Transverse colon (tissue), 4 donors: Measurements from ENCODE around the gene DEFB131A. TPM values are rescaled to one million over a fixed set of nuclear protein-coding genes. Genes with fewer than 3 reads are reported as not detected.
"Not testable (repeated sequence)": the region's sequence is repeated elsewhere in the genome, so short reads cannot be mapped to it uniquely, and the experiment has no call there.

Experiments
- DNase-seq: peaks from one replicate; pipeline ENCODE4 v3.0.0-alpha.2; 2019
- H3K27ac ChIP-seq, 4 donors: fragments of 200-600 bp; sonication (generic); 2 replicates each; pipeline ENCODE4 v1.5.1; 2016 to 2018; ENCODE audit warnings: inconsistent platforms in 4 of 4
- H3K27me3 ChIP-seq: fragments of 200-600 bp; sonication (generic); 2 replicates; pipeline ENCODE4 v1.5.1; 2017; ENCODE audit warnings: inconsistent platforms
- H3K36me3 ChIP-seq, 4 donors: fragments of 200-600 bp; sonication (generic); 2 replicates each; pipeline ENCODE4 v1.5.1; 2017 to 2019; ENCODE audit warnings: inconsistent platforms in 4 of 4
- H3K4me1 ChIP-seq, 4 donors: fragments of 200-600 bp; sonication (generic); 2 replicates each; pipeline ENCODE4 v1.5.1; 2017 to 2020; ENCODE audit warnings: inconsistent platforms in 4 of 4
- H3K4me3 ChIP-seq, 4 donors: fragments of 200-600 bp; sonication (generic); 1 replicate in 1 of 4; 2 replicates in 3 of 4; pipeline versions ENCODE4 v1.5.1 to v1.6.1; 2017 to 2019; ENCODE audit warnings: inconsistent platforms in 4 of 4
- H3K9me3 ChIP-seq, 2 donors: fragments of 200-600 bp; sonication (generic); 2 replicates each; pipeline ENCODE4 v1.5.1; 2017 to 2019; ENCODE audit warnings: inconsistent platforms in 2 of 2
- WGBS, 2 donors: methylation state at CpG; one replicate each; pipeline ENCODE4 v1.1.5; 2018; ENCODE audit warnings: low coverage in 1 of 2; 5-methylcytosine and 5-hydroxymethylcytosine counted together
- in situ Hi-C, 4 donors: fragments of 200-750 bp; cut with MboI; loops; one replicate each; pipeline versions ENCODE4 v1.15.0 to v1.15.1; 2017; ENCODE audit warnings: low sequenced_read_pairs in 3 of 4, low pct_ligation_motif_present in 1 of 4, low pct_unique_long_range_greater_than_20kb in 1 of 4
- intact Hi-C: fragments of 100-400 bp; cut with DNase I; formaldehyde crosslinking; loops from one replicate; pipeline ENCODE4 v1.15.1; 2023; ENCODE audit warnings: low total_unique reads
- total RNA-seq, 4 donors: library from RNA; depleted of rRNA; stranded (reverse); fragments of >200 nt; gene quantifications; one replicate each; pipeline ENCODE4 v1.1.0, GENCODE V29; 2016
- TF ChIP-seq, protein P1 (sequence below), 5 experiments: fragments of 200-600 bp in 3 of 5; fragments of 450-650 bp in 2 of 5; sonication (generic) in 3 of 5; IDR thresholded peaks; 1 replicate in 2 of 5; 2 replicates in 3 of 5; pipeline ENCODE4 v1.5.1; 2016 to 2017; ENCODE audit warnings: antibody characterized with exemption in 5 of 5, inconsistent platforms in 3 of 5, mild to moderate bottlenecking in 2 of 5, moderate library complexity in 1 of 5

DEFB131A gene
- total RNA-seq, 4 donors from 2014 or later = not detected

DNA sequence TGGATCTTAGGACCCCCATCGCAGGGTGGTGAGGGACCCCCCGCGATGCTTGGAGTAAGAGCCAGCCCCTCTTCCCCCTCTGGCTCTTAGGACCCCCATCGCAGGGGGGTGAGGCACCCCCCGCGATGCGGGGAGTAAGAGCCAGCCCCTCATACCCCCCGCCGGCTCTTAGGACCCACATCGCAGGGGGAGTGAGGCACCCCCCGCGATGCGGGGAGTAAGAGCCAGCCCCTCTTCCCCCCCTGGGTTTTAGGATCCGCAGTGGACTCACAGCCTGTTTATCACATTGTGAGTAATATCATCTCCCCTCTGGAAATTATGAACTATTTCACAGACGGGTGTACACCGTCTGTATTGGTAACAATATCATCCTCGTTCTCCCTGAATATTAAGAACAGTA, 46.8 kb downstream of the DEFB131A start:
- H3K4me3 ChIP-seq, H3K27ac ChIP-seq, H3K27me3 ChIP-seq, H3K9me3 ChIP-seq, in situ Hi-C loops, DNase-seq, intact Hi-C loops, H3K36me3 ChIP-seq, H3K4me1 ChIP-seq: not testable (repeated sequence)
- 85% methylated on average over 17 of the region's 17 CpGs; no CpG with 5 or more reads in 1 of the 2 donors for WGBS, 2 donors

DNA sequence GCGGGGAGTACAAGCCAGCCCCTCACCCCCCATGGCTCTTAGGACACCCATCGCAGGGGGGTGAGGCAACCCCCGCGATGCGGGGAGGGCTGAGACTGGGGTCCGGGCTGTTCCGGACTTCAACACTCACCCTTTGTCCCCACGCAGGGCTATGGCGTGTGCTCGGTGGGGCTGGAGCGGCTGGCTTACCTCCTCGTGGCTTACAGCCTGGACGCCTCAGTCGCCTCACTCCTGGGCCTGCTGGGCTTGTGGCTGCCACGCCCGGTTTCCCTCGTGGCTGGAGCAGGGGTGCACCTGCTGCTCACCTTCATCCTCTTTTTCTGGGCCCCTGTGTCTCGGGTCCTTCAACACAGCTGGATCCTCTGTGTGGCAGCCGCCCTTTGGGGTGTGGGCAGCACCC, 49.4 kb downstream of the DEFB131A start:
- WGBS, 2 donors = 72% methylated on average over 13 of the region's 19 CpGs; no CpG with 5 or more reads in 1 of the 2 donors
- in situ Hi-C loops, DNase-seq: not testable (repeated sequence)

GRCh38 chr4:9494256-9495035, 50.2 kb downstream of the DEFB131A start:
- H3K27ac ChIP-seq, H3K4me1 ChIP-seq, DNase-seq, H3K9me3 ChIP-seq, H3K36me3 ChIP-seq, H3K4me3 ChIP-seq, in situ Hi-C loops, intact Hi-C loops: not testable (repeated sequence)
- H3K27me3 ChIP-seq = peaks cover 21% of the 10 kb centered on the region
- WGBS, 2 donors = 80% methylated on average over 10 of the region's 11 CpGs; no CpG with 5 or more reads in 1 of the 2 donors

More for the DNA sequence above, 49.4 kb downstream of the DEFB131A start:
- H3K27me3 ChIP-seq = peaks cover 21% of the 10 kb centered on the region
- H3K27ac ChIP-seq, H3K4me3 ChIP-seq, H3K36me3 ChIP-seq, intact Hi-C loops, H3K9me3 ChIP-seq, H3K4me1 ChIP-seq: not testable (repeated sequence)

- in situ Hi-C loops, H3K36me3 ChIP-seq, H3K4me1 ChIP-seq, H3K9me3 ChIP-seq, H3K4me3 ChIP-seq, intact Hi-C loops, H3K27ac ChIP-seq: not testable (repeated sequence)
- H3K27me3 ChIP-seq = peaks cover 21% of the 10 kb centered on the region
- 4% methylated on average over 11 of the region's 12 CpGs; no CpG with 5 or more reads in 1 of the 2 donors for WGBS, 2 donors
- TF ChIP-seq, protein P1, sequence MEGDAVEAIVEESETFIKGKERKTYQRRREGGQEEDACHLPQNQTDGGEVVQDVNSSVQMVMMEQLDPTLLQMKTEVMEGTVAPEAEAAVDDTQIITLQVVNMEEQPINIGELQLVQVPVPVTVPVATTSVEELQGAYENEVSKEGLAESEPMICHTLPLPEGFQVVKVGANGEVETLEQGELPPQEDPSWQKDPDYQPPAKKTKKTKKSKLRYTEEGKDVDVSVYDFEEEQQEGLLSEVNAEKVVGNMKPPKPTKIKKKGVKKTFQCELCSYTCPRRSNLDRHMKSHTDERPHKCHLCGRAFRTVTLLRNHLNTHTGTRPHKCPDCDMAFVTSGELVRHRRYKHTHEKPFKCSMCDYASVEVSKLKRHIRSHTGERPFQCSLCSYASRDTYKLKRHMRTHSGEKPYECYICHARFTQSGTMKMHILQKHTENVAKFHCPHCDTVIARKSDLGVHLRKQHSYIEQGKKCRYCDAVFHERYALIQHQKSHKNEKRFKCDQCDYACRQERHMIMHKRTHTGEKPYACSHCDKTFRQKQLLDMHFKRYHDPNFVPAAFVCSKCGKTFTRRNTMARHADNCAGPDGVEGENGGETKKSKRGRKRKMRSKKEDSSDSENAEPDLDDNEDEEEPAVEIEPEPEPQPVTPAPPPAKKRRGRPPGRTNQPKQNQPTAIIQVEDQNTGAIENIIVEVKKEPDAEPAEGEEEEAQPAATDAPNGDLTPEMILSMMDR (IDR thresholded peaks at IDR 0.05) = peak; percentile 30 to 67 (median 49)
- DNase-seq = peak; percentile 87
These were observed 51.2 kb downstream of the DEFB131A start for GRCh38 chr4:9495443-9495842.

DNA sequence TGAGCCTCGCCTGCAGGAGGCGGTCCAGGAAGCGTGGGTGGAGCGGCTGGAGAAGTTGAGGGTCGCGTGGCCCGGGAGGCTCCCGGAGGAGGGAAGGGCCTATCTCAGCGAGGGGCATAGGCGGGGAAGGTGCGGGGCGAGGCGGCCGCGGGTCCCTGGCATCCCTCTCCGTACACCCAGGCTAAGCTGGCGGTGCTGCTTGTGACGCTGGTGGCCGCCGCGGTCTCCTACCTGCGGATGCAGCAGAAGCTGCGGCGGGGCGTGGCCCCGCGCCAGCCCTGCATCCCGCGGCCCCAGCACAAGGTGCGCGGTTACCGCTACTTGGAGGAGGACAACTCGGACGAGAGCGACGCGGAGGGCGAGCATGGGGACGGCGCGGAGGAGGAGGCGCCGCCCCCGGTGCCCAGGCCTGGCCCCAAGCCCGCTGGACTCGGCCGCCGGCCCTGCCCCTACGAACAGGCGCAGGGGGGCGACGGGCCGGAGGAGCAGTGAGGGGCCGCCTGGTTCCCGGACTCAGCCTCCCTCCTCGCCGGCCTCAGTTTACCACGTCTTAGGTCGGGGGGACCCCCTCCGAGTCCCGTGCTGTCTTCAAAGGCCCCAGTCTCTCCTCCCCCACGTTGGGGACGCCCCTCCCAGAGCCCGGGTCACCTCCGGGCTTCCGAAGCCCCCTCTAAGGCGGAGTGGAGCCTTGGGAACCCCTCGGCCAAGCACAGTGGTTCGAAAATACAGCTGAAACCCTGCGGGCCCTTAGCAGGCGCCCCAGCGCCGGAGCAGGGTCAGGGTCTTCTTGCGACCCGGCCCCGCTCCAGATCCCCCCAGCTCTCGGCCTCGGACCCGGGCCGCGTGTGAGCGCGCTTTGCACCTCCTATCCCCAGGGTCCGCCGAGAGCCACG, 53.6 kb downstream of the DEFB131A start:
- intact Hi-C loops, H3K36me3 ChIP-seq, H3K27ac ChIP-seq, H3K9me3 ChIP-seq, in situ Hi-C loops, H3K4me1 ChIP-seq, DNase-seq: not testable (repeated sequence)
- peaks cover 21% of the 10 kb centered on the region for H3K27me3 ChIP-seq
- 12% methylated on average over 54 of the region's 86 CpGs; no CpG with 5 or more reads in 1 of the 2 donors for WGBS, 2 donors
- peak overlapping the region in 3 of 4 donors; percentile 20 to 42 (median 24) for H3K4me3 ChIP-seq

GRCh38 chr4:9498468-9499040, 54.3 kb downstream of the DEFB131A start:
- H3K27me3 ChIP-seq = peaks cover 21% of the 10 kb centered on the region
- H3K4me1 ChIP-seq, H3K36me3 ChIP-seq, in situ Hi-C loops, H3K27ac ChIP-seq, H3K9me3 ChIP-seq, intact Hi-C loops: not testable (repeated sequence)
- peak overlapping the region in 3 of 4 donors; percentile 20 to 42 (median 24) for H3K4me3 ChIP-seq
- DNase-seq = peak; percentile 79
- 48% methylated on average over 14 of the region's 33 CpGs; no CpG with 5 or more reads in 1 of the 2 donors for WGBS, 2 donors

DNA sequence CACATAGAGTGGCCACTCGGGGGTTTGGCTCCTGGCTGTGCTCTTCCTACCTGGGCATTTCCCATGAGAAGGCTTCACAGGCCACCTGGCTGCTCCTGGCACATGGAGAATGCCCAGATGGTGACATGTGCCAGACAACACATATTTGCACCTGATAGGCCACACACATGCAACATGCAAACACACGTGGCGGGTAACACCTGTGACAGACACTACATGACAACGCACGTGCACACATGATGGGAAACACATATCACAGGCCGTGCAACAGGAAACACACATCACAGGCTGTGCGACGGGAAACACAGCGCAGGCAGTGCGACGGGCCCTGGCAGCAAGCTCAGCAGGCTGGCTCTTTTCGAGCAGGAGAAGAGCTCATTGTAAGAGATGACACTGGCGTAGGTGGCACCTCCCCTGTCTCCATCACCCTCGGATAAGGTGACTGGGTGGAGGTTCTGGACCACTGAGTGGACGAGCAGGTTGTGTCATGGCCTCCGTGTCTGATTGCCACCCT, 55.8 kb downstream of the DEFB131A start:
- H3K27ac ChIP-seq, DNase-seq, H3K9me3 ChIP-seq, H3K4me1 ChIP-seq, intact Hi-C loops, H3K36me3 ChIP-seq, H3K4me3 ChIP-seq, in situ Hi-C loops: not testable (repeated sequence)
- 91% methylated on average over 16 of the region's 16 CpGs; no CpG with 5 or more reads in 1 of the 2 donors for WGBS, 2 donors
- peaks cover 21% of the 10 kb centered on the region for H3K27me3 ChIP-seq
